H1 (cell line): ENCODE data around the gene ADM. TPM values are rescaled to one million over a fixed set of nuclear protein-coding genes. Genes with fewer than 3 reads are reported as not detected.

Source experiments
- CTCF ChIA-PET: fragments of 300-600 bp; sonication (Branson Sonifier 250); formaldehyde crosslinking; loops from one replicate; lab custom pipeline; 2021; ENCODE audit not compliant: partially characterized antibody; lab: Charles Lee
- POLR2A ChIA-PET: fragments of 300-600 bp; sonication (Branson Sonifier 250); formaldehyde crosslinking; loops from one replicate; lab custom pipeline; 2021; ENCODE audit warnings: inconsistent platforms; ENCODE audit not compliant: partially characterized antibody; lab: Charles Lee
- DNase-seq, 2 experiments: peaks; one replicate each; pipeline versions ENCODE4 v3.0.0 to v3.0.0-alpha.2; 2010 to 2022; ENCODE audit warnings: low spot score in 2 of 2, low read depth in 1 of 2, mixed read lengths in 1 of 2
- FAIRE-seq: peaks from 2 replicates; lab custom pipeline; 2011; peaks lifted over from hg19 to GRCh38; lab: Jason Lieb, UNC
- H2AFZ ChIP-seq: 2 replicates; pipeline ENCODE4 v1.8.1; 2012; ENCODE audit warnings: low read length, inconsistent platforms
- H2AK5ac ChIP-seq: 2 replicates; pipeline ENCODE4 v1.6.1; 2013; ENCODE audit warnings: low read depth, low read length
- H2BK120ac ChIP-seq: replicated peaks from 2 replicates; pipeline ENCODE3; 2013; ENCODE audit warnings: low read depth, low read length, inconsistent platforms
- H2BK12ac ChIP-seq: 2 replicates; pipeline ENCODE4 v1.6.1; 2013; ENCODE audit warnings: low read depth, low read length
- H2BK15ac ChIP-seq: 2 replicates; pipeline ENCODE4 v1.6.1; 2013; ENCODE audit warnings: low read length
- H2BK20ac ChIP-seq: 2 replicates; pipeline ENCODE4 v1.6.1; 2013; ENCODE audit warnings: low read length
- H2BK5ac ChIP-seq: 2 replicates; pipeline ENCODE4 v1.6.1; 2013; ENCODE audit warnings: low read depth, low read length
- H3K14ac ChIP-seq: 2 replicates; pipeline ENCODE4 v1.6.1; 2013; ENCODE audit warnings: inconsistent platforms; ENCODE audit not compliant: insufficient read length
- H3K18ac ChIP-seq: 2 replicates; pipeline ENCODE4 v1.6.1; 2013; ENCODE audit warnings: low read length; ENCODE audit errors: extremely low read depth
- H3K23ac ChIP-seq: 2 replicates; pipeline ENCODE4 v1.6.1; 2013; ENCODE audit warnings: inconsistent platforms; ENCODE audit not compliant: insufficient read length
- H3K23me2 ChIP-seq: 2 replicates; pipeline ENCODE4 v1.6.1; 2013; ENCODE audit warnings: low read depth, low read length
- H3K27ac ChIP-seq: 2 replicates; pipeline ENCODE4 v1.6.1; 2011; ENCODE audit warnings: low read depth, low read length, inconsistent platforms
- H3K27me3 ChIP-seq, 4 experiments: replicated peaks in 1 of 4; 1 replicate in 1 of 4; 2 replicates in 3 of 4; pipeline versions ENCODE4 v1.6.1 to v1.8.1; 2011 to 2013; ENCODE audit warnings: low read length in 3 of 4, mild to moderate bottlenecking in 3 of 4, inconsistent platforms in 2 of 4, mixed read lengths in 2 of 4, moderate library complexity in 1 of 4; ENCODE audit not compliant: control insufficient read depth in 3 of 4, insufficient read depth in 3 of 4; ENCODE audit errors: extremely low read depth in 1 of 4
- H3K36me3 ChIP-seq, 4 experiments: 2 replicates each; pipeline versions ENCODE4 v1.6.1 to v1.8.1; 2011 to 2013; ENCODE audit warnings: mild to moderate bottlenecking in 4 of 4, low read length in 3 of 4, moderate library complexity in 2 of 4, control low read depth in 1 of 4, inconsistent platforms in 1 of 4; ENCODE audit not compliant: insufficient read depth in 4 of 4, control insufficient read depth in 2 of 4
- H3K4ac ChIP-seq: replicated peaks from 2 replicates; pipeline ENCODE3; 2013; ENCODE audit warnings: low read length, low read depth, mixed read lengths, inconsistent platforms; ENCODE audit not compliant: insufficient read length
- H3K4me1 ChIP-seq, 4 experiments: replicated peaks in 1 of 4; 1 replicate in 1 of 4; 2 replicates in 3 of 4; pipeline versions ENCODE4 v1.6.1 to v1.8.1; 2011 to 2013; ENCODE audit warnings: low read length in 3 of 4, inconsistent platforms in 2 of 4, mixed read lengths in 1 of 4; ENCODE audit not compliant: insufficient read depth in 4 of 4, control insufficient read depth in 3 of 4
- H3K4me2 ChIP-seq, 2 experiments: 2 replicates each; pipeline versions ENCODE4 v1.6.1 to v1.8.1; 2011 to 2013; ENCODE audit warnings: low read depth in 2 of 2, low read length in 2 of 2, control low read depth in 1 of 2, inconsistent platforms in 1 of 2, mild to moderate bottlenecking in 1 of 2; ENCODE audit not compliant: insufficient read depth in 1 of 2
- H3K4me3 ChIP-seq, 4 experiments: fragments of 200-600, 300-600 bp in 1 of 4; sonication (generic), shearing (Covaris generic), sonication (Bioruptor Twin) in 1 of 4; 2 replicates each; pipeline versions ENCODE4 v1.5.1 to v1.8.1; 2011 to 2016; ENCODE audit warnings: low read length in 4 of 4, low read depth in 3 of 4, control low read depth in 2 of 4, inconsistent platforms in 2 of 4, mild to moderate bottlenecking in 2 of 4, mixed read lengths in 1 of 4, moderate library complexity in 1 of 4; ENCODE audit not compliant: insufficient read depth in 2 of 4; ENCODE audit errors: extremely low read depth in 1 of 4
- H3K56ac ChIP-seq: replicated peaks from 2 replicates; pipeline ENCODE3; 2013; ENCODE audit warnings: low read depth, mild to moderate bottlenecking, mixed read lengths, low read length, inconsistent platforms; ENCODE audit not compliant: insufficient read length
- H3K79me1 ChIP-seq: 2 replicates; pipeline ENCODE4 v1.6.1; 2013; ENCODE audit warnings: low read depth, low read length, control low read depth
- H3K79me2 ChIP-seq, 2 experiments: 2 replicates each; pipeline versions ENCODE4 v1.6.1 to v1.8.1; 2012 to 2013; ENCODE audit warnings: low read length in 2 of 2, mild to moderate bottlenecking in 2 of 2, inconsistent platforms in 1 of 2; ENCODE audit not compliant: insufficient read depth in 2 of 2, control insufficient read depth in 1 of 2
- H3K9ac ChIP-seq, 4 experiments: replicated peaks in 1 of 4; 1 replicate in 1 of 4; 2 replicates in 3 of 4; pipeline versions ENCODE4 v1.6.1 to v1.8.1; 2011 to 2013; ENCODE audit warnings: low read depth in 3 of 4, low read length in 3 of 4, control low read depth in 2 of 4, mild to moderate bottlenecking in 2 of 4, moderate library complexity in 2 of 4, inconsistent platforms in 1 of 4; ENCODE audit errors: extremely low read depth in 1 of 4
- H3K9me3 ChIP-seq, 2 experiments: 2 replicates each; pipeline versions ENCODE4 v1.6.1 to v1.8.1; 2012 to 2013; ENCODE audit warnings: mild to moderate bottlenecking in 2 of 2, moderate library complexity in 2 of 2, control low read depth in 1 of 2, inconsistent platforms in 1 of 2, low read depth in 1 of 2, low read length in 1 of 2, mixed read lengths in 1 of 2; ENCODE audit not compliant: insufficient read depth in 2 of 2
- H4K20me1 ChIP-seq, 2 experiments: replicated peaks in 1 of 2; 2 replicates each; pipeline versions ENCODE3 to v1.8.1; 2011 to 2013; ENCODE audit warnings: inconsistent platforms in 2 of 2, low read length in 2 of 2, mild to moderate bottlenecking in 1 of 2; ENCODE audit not compliant: insufficient read depth in 2 of 2, control insufficient read depth in 1 of 2
- H4K5ac ChIP-seq: 2 replicates; pipeline ENCODE4 v1.6.1; 2013; ENCODE audit warnings: low read length, low read depth, mixed read lengths, inconsistent platforms; ENCODE audit not compliant: insufficient read length
- H4K8ac ChIP-seq: 2 replicates; pipeline ENCODE4 v1.8.0; 2013; ENCODE audit warnings: mild to moderate bottlenecking, moderate library complexity, low read length, inconsistent platforms; ENCODE audit not compliant: insufficient read depth; ENCODE audit errors: extremely low read depth
- H4K91ac ChIP-seq: replicated peaks from 2 replicates; pipeline ENCODE3; 2013; ENCODE audit warnings: low read length, mixed read lengths, inconsistent platforms; ENCODE audit not compliant: insufficient read length
- HDAC2 ChIP-seq, 2 experiments: fragments of 300-600 bp in 1 of 2; sonication (generic) in 1 of 2; IDR thresholded peaks; 2 replicates each; pipeline ENCODE4 v1.6.1; 2011 to 2012; ENCODE audit warnings: low read depth in 2 of 2, low read length in 2 of 2, mild to moderate bottlenecking in 2 of 2, moderate library complexity in 2 of 2, borderline replicate concordance in 1 of 2, inconsistent platforms in 1 of 2
- RNF2 ChIP-seq: fragments of 200-900, 300-1000 bp; sonication (generic); IDR thresholded peaks from 2 replicates; pipeline ENCODE4 v1.7.1; 2016; ENCODE audit warnings: borderline replicate concordance, low read depth, mild to moderate bottlenecking, antibody characterized with exemption, low read length; ENCODE audit not compliant: poor library complexity, severe bottlenecking; ENCODE audit errors: missing control alignments
- RXRA ChIP-seq: IDR thresholded peaks from 2 replicates; pipeline ENCODE4 v1.6.1; 2011; ENCODE audit warnings: low read depth, mild to moderate bottlenecking, low read length, moderate library complexity; ENCODE audit not compliant: insufficient read depth
- WGBS, 2 experiments: shearing (Covaris generic) in 1 of 2; methylation state at CpG; one replicate each; pipeline versions ENCODE4 v1.1.6 to v1.1.7; 2013 to 2015; ENCODE audit warnings: low lambda C conversion rate in 2 of 2, mixed read lengths in 2 of 2, inconsistent platforms in 1 of 2, low coverage in 1 of 2, missing lambda C conversion rate in 1 of 2; ENCODE audit not compliant: insufficient replicate concordance in 2 of 2, insufficient coverage in 1 of 2, insufficient read length in 1 of 2; ENCODE audit errors: extremely low coverage in 1 of 2, missing lambda C conversion rate in 1 of 2; 5-methylcytosine and 5-hydroxymethylcytosine counted together
- polyA plus RNA-seq, 7 experiments: library from polyadenylated mRNA; depleted of rRNA in 3 of 7; stranded (reverse) in 5 of 7; unstranded in 2 of 7; fragments of >200 nt in 5 of 7; fragments of 200-250 nt in 2 of 7; gene quantifications; 1 replicate in 5 of 7; 2 replicates in 1 of 7; 4 replicates in 1 of 7; pipeline versions ENCODE4 v1.2.1 to v1.2.3, GENCODE V29; 2011 to 2013; ENCODE audit warnings: missing spikeins in 2 of 7, mixed read lengths in 2 of 7
- total RNA-seq: library from RNA; stranded (reverse); fragmentation: NEBNext Ultra II Directional; extraction: Animal tissue kit (Norgen Biotek cat#: 25700); gene quantifications from 2 replicates; pipeline ENCODE4 v1.2.1, GENCODE V29; 2021

Gene ADM
- total and polyA plus RNA-seq, 2 of the 8 experiments (the other 6 are each of a cell fraction or from before 2014, with no cell fraction given) = 94.1 to 95.6 TPM

DNA sequence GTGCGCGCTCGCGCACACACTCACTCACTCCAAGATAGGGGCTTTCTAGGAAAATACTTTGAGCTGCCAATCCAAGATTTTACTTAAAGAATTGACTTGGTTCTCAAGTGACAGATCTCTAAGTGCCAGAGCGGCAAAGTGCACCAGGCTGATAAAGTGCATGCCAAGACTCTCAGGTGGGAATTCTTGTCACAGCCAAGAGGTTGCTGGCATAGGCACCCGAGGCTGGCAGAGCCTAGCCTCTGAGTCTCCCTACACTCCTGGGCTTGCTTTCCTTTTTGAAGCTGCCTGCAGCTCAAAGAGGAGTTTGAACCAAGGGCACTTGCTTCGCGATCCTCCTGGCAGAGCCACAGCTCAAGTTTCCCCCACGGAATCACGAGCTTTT, 2.5 kb upstream of the ADM start:
- H3K56ac ChIP-seq = no peak overlapping the region
- peak overlapping the region; percentile 11; the same call in 1 of the 2 replicates for H2AFZ ChIP-seq
- H3K4me1 ChIP-seq = peaks cover 0 to 8% (median 3%) of the 10 kb centered on the region in 4 experiments; a peak in 4 of 7 replicates
- TF ChIP-seq RXRA = no peak
- 0 out of 4 replicates have a peak, but pooled peaks of 1 of the 2 experiments have one; percentile 11 for TF ChIP-seq HDAC2 (IDR thresholded peaks at IDR 0.05; ENCODE audit: borderline replicate concordance in 1 of 2, low read depth in 2 of 2, low read length in 2 of 2)
- peak; percentile 47 for TF ChIP-seq RNF2
- H2BK5ac ChIP-seq = peak overlapping the region; percentile 37; the same call in 1 of the 2 replicates
- H2AK5ac ChIP-seq = 0 out of 2 replicates have a peak overlapping the region, but pooled peaks have one; percentile 10
- H3K4me3 ChIP-seq = peak overlapping the region; percentile 70 to 92 (median 88)
- no peaks in the 10 kb centered on the region for H3K9me3 ChIP-seq
- WGBS, 2 experiments = 9% methylated on average over 10 of the region's 10 CpGs; no CpG with 5 or more reads in 1 of the 2 experiments
- peak overlapping the region; percentile 88; the same call in 1 of the 2 replicates for H2BK15ac ChIP-seq
- peak overlapping the region; percentile 75 for H3K18ac ChIP-seq
- peaks cover 0 to 31% of the 10 kb centered on the region in 2 experiments; a peak in 3 of 4 replicates for H3K79me2 ChIP-seq
- peak overlapping the region; percentile 28 for H4K91ac ChIP-seq
- H2BK12ac ChIP-seq = peak overlapping the region; percentile 51; the same call in 1 of the 2 replicates
- H4K8ac ChIP-seq = no peak overlapping the region
- H3K4ac ChIP-seq = no peak overlapping the region
- H3K23ac ChIP-seq = no peak overlapping the region
- H3K23me2 ChIP-seq = peaks cover 35% of the 10 kb centered on the region
- no peak overlapping the region for H3K27ac ChIP-seq
- no peaks in the 10 kb centered on the region for H3K79me1 ChIP-seq
- peaks cover 6 to 9% of the 10 kb centered on the region in 2 experiments for H4K20me1 ChIP-seq
- ChIA-PET POLR2A (interaction anchor here (0.6 to 10.6 kb wide), 10 partner anchors 9 to 1376 kb away, joined by 3 to 156 read pairs (median 8); partner anchors contain the start of gene SBF2), CTCF (interaction anchor here (1.0 to 10.0 kb wide), 8 partner anchors 12 to 335 kb away, joined by 3 to 97 read pairs (median 9); no protein-coding TSS in a partner anchor)
- DNase-seq (no peak), FAIRE-seq (no peak)
- no peak overlapping the region for H2BK120ac ChIP-seq
- H4K5ac ChIP-seq = no peak overlapping the region
- H3K14ac ChIP-seq = no peak overlapping the region
- H3K36me3 ChIP-seq = peaks cover 0 to 17% (median 7%) of the 10 kb centered on the region in 4 experiments; a peak in 3 of 8 replicates
- H3K9ac ChIP-seq = peak overlapping the region in 3 of 4 experiments; percentile 59 to 68 (median 65); a peak in 2 of 7 replicates
- peak overlapping the region; percentile 87 to 100 for H3K4me2 ChIP-seq
- peaks cover 0 to 52% (median 18%) of the 10 kb centered on the region in 4 experiments; a peak in 5 of 7 replicates for H3K27me3 ChIP-seq
- peak overlapping the region; percentile 93; the same call in 1 of the 2 replicates for H2BK20ac ChIP-seq
